DND-41 (cell line): Measurements from ENCODE around the gene IKZF2.

Experiments used
- EZH2 ChIP-seq: IDR thresholded peaks from 3 replicates; pipeline ENCODE4 v1.6.1; 2012; ENCODE audit warnings: borderline replicate concordance, low read depth, mild to moderate bottlenecking, moderate library complexity, low read length, inconsistent platforms; ENCODE audit not compliant: severe bottlenecking
- TF ChIP-seq, protein P1 (sequence below): IDR thresholded peaks from 2 replicates; pipeline ENCODE4 v1.5.1; 2012; ENCODE audit warnings: borderline replicate concordance, low read length, moderate library complexity, mild to moderate bottlenecking; ENCODE audit not compliant: poor library complexity, severe bottlenecking; ENCODE audit errors: extremely low read depth

DNA sequence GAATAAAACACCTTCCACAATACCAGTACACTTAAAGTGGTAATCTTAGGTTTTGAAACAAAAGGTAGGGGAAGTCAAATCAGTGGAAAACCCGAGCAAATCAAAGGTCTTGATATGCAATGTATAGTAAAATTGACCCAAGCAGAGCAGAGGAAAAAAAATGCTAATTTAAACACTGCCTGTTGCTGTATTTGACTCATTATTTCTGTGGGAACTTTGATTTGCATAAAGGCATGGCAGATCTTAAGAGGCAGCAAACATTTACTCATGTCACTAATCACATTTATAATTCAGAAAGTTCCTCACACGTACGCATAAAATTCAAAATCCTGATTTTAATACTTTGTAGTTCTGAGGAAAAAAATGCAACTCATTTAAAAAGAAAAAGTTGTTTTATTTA lies 64.4 kb downstream of the IKZF2 start:
- TF ChIP-seq, protein P1, sequence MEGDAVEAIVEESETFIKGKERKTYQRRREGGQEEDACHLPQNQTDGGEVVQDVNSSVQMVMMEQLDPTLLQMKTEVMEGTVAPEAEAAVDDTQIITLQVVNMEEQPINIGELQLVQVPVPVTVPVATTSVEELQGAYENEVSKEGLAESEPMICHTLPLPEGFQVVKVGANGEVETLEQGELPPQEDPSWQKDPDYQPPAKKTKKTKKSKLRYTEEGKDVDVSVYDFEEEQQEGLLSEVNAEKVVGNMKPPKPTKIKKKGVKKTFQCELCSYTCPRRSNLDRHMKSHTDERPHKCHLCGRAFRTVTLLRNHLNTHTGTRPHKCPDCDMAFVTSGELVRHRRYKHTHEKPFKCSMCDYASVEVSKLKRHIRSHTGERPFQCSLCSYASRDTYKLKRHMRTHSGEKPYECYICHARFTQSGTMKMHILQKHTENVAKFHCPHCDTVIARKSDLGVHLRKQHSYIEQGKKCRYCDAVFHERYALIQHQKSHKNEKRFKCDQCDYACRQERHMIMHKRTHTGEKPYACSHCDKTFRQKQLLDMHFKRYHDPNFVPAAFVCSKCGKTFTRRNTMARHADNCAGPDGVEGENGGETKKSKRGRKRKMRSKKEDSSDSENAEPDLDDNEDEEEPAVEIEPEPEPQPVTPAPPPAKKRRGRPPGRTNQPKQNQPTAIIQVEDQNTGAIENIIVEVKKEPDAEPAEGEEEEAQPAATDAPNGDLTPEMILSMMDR, result no peak
- no peak for TF ChIP-seq EZH2
